ENCODE measurements around the gene VMP1.

GRCh38 chr17:59767176-59767575 is 59.7 kb downstream of the VMP1 start:
- TF ChIP-seq CTCF (conservative IDR thresholded peaks at IDR 0.05 in 1 of 2, IDR thresholded peaks at IDR 0.05 in 1 of 2; ENCODE audit: extremely low read depth in 1 of 2, insufficient read depth in 1 of 2, low read depth in 1 of 2, low read length in 2 of 2), result no peak
- no peak for TF ChIP-seq EZH2 (IDR thresholded peaks at IDR 0.05; ENCODE audit: borderline replicate concordance, low read length)
